GM19025 (cell line): Measurements from ENCODE around the gene HDLBP.
"Not testable (repeated sequence)": the region's sequence is repeated elsewhere in the genome, so short reads cannot be mapped to it uniquely, and the experiment has no call there.

Experiments
- ATAC-seq: cut with Tn5 transposase; IDR thresholded peaks from one replicate; pipeline ENCODE4 v1.9.1; 2021; ENCODE audit warnings: mild to moderate bottlenecking, low read depth, moderate library complexity; ENCODE audit not compliant: unreplicated experiment

HDLBP gene

DNA sequence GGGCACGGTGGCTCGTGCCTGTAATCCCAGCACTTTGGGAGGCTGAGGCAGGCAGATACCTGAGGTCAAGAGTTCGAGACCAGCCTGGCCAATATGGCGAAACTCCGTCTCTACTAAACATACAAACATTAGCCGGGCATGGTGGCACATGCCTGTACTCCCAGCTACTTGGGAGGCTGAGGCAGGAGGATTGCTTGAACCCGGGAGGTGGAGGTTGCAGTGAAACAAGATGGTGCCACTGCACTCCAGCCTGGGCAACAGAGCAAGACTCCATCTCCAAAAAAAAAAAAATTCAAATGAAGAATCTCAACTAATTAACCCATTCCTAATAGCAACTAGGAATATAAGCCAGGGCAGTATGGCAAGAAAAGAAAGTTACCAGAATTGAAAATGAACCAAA lies 37.2 kb downstream of the HDLBP start:
- ATAC-seq = not testable (repeated sequence)

DNA sequence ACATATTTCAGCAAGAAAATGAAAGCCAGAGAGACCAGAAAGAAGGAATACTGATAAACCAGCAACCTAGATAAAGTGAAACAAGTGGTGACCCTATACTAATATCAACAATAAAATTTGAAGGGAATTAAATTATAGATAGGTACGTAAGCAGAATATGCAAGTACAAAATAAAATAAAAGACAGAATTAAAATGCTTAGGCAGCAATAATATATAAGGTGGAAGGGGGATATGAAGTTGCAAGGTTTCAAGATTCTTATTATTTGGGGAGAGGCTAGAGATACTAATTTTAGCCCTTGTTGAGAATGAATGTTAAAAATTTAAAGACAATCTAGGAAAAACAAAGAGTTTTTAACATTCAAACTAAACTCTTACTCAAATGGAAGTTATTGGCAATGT lies 39.6 kb downstream of the HDLBP start:
- no peak for ATAC-seq

DNA sequence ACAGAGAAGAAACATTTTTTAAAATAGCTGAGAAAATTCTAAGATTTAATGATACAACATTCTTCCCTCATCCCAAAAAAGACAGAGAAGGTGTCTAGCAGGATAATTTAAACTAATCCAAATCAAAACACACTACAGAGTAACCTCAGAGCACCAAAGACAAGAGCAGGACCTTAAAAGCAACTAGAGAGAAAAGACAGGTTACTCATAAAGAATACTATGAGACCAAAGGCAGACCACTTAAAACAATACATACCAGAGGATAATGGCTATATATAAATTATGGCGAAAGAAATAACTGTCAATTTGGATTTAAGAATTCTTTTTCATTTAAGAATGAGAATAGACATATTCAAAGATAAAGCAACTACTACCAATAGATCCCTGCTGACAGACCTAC lies 40.0 kb downstream of the HDLBP start:
- ATAC-seq = no peak

DNA sequence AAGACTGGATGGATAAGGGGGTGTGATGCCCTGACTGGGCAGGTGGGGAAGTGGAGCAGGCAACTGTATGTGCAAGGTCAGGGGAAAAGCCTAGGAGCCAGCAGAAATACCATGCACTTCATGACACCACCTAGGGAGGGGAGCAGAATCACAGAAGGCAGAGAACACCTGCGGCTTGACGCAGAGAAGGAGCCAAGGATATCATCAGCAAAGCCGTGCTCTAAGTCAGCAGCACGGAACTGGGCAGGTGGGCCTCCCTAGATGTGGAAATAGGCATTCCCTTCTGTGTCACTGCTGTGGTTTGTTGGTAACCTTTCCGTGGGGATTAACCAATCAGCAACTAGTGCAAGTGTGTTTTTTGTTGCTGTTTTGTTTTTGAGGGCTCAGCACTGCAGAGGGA lies 41.3 kb downstream of the HDLBP start:
- no peak for ATAC-seq

DNA sequence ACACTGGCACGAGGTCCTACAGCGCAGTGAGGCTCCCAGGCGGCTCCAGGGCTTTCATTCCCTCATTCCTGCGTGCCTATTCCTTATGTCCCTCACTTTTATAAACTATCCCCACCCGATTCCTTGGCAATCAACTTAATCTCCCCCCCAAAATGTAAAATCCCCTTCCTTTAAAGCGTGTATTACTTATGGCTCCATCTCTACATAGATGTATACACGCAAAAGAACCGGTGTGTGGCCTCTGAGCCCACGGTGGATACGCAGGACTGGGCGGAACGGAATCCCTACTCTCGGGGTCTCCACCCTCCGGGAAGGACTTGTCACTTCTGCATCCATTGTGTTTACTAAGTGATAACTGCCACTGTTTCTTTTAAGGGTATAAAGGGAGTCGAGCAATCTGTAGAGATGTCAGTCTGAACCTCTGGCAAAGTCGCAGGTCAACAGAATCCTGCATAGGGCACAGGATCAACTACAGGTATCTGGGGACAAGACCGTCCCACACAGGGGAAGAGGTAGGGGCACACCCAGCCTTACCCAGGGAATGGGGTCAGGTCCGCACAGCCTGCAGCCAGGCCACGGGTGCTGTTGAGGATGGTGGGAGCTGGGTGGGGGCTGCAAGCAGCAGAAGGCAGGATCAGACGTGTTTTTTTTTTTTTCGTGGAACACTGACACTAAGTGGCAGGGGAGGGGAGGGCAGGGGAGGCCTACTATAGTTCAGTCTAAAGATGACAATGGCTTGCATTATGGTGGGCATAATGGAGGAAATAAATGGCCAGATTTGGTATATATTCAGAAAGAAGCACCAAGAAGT lies 42.1 kb downstream of the HDLBP start:
- no peak for ATAC-seq

DNA sequence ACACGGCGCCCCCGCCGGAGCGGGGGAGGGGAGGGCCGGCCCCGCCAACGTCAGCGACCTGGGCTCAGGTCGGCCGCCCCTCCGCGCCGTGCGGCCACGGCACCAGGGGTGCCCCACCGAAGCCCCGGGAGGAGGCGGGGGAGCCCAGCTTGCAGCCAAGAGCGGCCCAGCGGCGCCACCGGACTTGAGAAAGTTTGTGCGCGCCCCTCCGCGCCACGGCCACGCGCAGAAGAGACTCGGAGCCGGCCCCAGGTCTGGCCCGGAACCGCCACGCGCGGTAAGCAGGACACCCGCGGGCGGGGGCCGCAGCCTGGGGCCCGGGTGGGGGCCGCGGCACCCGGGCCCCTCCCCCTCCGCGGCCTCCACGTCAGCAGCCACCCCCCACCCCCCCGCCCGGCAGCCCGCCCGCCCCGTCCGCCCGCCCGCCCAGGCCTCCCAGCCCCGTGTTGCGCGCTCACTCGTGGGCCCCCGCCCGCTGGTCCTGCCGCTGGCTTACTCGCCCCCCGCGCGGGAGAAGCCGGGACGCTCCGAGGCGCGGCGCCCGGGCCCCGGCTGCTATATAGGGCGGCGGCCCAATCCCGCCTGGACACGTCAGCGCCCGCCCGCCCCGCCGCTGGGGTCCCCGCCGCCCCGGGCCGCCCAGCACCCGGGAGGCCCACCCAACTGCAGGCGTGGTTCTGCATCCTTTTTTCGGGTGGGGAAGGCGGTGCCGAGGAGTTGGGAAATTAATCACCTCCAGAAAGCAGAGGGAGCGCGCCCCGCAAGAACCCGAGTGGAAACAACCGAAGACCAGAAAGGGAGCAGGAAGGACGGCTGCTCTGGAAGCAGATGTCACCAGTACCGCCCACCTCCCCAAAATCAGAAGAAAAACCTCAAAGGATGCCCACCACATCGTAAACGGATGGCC lies 42.9 kb downstream of the HDLBP start:
- ATAC-seq = peak; percentile 58

DNA sequence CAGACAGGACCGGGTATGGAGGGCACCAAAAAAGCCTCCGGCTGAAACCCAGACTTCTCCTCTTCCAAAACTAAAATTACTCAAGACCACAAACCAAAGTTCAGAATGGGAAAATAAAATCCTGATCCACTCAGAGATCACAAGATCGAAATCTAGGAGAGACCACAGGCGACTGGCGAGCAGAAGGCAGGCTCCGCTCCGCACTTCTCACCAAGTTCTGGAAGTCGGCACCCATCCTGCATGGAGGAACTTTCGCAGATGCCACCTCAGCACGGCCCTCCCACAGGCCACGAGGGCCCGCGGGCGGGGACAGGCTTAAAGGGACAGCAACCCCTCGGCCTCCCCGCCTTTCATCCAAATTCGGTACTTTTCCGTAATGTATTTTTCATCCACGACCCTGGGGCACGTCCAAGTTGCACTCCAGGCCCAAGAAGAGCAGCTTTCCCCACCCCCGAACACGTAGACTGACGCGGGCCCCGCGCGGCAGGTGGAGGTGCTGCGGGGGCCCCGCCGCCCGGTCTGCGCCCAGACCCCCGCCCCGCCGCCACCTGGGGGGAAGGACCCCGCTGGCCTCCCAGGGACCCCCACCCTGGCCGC lies 43.7 kb downstream of the HDLBP start:
- ATAC-seq = peak; percentile 42

DNA sequence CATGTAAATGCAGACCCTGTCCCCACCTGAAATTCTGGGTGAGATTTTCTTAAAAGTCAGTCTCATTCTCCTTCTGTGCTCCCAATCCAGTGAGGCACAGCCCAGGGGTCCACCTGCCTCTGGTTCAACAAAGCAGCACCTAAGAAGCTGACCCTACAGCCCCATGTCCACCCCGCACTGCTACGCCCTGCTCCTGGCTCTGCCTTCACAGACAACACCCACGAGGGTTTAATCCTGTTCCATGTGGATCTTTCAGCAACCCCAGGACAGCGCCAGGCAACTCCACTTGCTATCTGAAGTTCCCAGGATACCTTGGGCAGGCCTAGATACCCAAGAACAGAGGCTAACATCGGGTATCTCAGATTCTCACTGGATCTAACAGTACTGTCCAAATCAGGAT lies 44.9 kb downstream of the HDLBP start:
- ATAC-seq = no peak

DNA sequence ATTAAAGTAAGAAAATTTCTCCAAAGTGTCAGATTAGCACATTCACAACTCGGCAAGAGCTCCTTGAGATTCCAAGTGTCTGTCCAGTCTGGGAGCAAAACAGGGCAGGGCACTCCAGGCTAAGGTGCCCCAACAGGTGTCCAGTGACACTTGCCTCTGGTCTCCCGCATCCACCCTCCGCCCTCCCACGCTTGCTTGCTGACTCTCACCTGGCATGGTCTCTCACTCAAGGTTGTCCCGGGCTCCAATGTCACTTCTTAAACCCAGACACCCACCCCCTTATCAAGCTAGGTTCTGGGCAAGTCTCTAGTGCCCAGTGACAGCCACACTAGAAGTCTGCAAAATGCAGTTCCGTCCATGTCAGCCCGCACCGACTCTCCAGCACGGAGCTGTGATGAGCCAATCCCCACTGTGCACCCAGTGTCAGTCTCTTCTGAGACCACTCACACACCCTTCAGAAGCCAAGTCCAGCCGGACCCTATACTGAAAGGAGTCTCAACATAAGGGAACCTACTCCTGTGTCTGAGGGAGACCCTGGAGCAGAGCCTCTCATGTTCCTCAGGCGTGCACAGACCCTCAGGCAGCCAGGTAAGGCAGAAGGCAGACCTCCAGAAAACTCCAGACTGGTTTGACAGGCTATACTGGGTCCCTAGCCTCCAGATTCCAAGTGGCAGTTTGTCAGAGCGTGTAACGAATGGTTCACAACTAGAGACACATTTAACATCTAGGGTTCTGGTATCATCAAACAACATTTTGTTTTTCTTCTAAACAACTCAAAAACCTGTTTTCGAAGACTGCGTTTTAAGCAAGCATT lies 45.6 kb downstream of the HDLBP start:
- no peak for ATAC-seq

DNA sequence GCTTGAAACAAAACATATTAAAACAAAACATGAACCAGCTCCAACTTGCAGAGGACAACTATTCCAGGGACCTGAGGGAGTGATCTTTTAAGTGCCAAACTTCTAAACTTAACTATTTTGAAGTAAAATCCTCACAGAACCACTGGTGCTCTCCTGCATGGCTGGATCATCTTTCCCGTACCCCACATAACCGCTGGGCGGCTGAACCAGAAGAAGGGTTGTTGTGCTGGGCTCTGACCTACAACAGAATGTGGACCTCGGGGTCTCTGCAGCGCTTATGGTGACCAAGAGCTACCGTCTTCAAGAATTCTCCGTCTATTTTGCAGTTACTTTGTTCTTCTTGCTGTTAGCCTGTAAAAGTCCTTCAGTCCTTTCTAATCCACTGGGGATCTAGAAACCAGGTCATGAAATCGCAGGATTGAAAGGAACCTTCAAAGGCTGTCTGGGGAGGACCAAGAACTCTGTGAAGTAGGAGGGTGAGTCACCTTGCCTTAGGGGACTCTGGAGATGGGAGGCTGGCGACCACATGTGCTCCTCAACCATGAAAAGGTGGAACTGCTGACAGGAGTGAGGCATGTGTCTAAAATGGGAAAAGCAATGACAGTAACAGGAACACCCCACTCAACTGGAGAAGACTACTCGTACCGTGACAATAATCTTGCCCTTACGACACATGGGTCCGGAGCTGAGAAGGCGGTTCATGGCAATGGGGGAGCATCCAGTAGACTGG lies 46.6 kb downstream of the HDLBP start:
- ATAC-seq = no peak

DNA sequence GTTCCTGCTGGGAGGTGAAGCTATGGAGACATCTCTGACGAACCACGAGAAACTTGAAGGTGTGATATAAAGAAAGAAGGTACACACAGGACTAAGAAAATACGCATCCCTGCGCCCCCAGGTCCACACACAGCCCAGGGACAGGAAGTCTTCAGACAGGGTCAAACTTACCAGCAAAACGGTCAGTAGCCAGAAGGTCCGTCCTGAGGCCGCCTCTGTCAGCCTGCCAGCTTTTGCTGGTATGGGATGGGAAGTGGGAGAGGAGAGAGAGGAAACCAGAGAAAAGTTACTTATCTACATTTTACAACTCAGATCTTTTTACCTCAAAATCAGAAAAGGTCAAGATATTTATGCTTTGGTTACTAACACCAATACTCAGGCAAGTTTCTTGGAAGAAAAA lies 47.2 kb downstream of the HDLBP start:
- ATAC-seq = no peak

DNA sequence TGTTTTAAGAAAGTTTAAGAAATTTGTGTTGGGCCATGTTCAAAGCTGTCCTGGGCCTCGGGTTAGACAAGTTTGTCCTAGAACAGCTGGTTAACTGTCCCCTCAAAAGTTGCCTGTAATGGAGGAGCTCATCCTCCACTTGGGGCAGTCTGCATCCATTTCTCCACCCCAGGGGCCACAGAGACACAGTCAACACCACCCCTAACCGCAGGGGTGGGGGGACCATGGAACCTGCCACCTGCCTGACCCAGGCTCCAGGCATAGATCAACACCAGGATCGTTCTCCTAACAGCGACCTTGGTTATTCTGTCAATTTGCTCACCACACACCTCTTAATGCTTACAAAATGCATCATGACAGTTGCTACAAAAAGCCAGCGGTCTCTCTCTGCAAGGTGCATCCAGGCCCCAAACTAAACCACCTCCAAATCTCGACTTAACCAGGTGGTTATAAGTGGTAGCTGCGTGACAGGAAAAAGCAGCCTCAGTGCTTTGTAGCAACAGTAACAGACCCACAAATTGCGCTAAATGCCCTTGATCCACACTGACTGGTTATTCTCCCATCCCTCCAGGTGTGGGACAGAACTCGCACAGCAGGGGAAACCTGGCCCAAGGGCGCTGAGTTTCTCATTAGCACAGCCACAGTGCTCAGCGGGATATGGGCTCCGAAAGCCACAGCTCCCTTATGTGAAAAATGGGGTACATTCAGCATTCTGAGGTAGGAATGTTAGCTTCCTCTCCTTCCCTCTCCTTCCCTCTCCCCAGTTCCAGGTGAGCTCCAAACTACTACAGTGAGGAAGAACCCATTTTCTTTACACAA lies 48.0 kb downstream of the HDLBP start:
- no peak for ATAC-seq

DNA sequence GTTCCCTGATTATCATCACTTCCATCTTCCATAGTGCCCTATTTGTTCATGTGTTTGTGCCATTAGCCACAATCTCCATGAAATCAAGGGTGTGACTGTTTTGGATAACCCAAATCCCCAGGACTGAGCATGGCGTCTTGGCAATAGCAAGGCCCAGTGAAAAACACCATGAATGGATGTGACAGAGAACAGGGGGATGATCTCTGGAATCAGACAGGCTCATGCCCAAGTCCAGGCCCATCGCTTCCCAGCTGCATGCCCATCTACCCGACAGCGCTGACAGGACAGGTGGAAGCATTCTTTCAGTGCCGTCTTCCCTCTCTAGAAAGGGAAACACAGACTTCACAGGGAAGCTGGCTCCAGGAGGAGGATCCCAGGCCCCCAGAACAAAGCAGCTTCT lies 50.0 kb downstream of the HDLBP start:
- no peak for ATAC-seq

DNA sequence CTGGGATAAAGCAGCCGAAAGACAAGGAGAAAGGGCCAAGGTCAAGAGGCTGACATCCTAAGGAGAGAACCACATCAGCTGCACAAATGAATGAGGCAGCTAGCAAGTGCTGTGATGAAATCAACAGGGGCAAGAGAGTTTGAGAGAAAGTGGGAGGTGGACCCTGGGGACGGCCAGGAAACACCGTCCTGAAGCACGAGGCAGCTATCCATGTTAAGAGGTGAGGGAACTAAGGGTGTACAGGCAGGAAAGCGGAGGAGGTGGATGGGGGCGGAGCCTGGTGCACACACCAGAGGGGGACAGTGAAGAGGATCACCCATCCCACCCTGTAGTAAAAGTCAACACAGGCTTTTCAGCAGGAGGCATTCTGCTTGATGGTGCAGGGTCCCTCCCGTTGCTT lies 52.4 kb downstream of the HDLBP start:
- ATAC-seq = no peak

DNA sequence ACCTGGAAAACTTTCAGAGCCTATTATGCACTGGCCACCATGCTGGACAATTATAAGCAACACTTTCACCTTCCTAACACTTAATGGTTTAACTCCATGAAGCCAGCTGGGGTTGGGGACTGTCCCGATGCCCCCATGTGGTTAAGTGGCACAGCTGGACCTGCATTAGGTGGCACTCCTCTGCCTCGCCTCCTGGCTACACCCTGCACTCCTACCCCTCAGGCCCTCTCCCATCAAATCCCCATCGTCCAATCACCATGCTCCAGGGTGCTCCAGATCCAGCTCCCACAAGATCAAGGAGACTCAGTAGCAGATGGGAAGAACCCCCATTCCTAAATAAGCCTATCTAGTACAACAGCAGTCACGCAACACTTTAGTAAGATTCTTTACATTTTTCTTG lies 53.8 kb downstream of the HDLBP start:
- ATAC-seq = no peak

DNA sequence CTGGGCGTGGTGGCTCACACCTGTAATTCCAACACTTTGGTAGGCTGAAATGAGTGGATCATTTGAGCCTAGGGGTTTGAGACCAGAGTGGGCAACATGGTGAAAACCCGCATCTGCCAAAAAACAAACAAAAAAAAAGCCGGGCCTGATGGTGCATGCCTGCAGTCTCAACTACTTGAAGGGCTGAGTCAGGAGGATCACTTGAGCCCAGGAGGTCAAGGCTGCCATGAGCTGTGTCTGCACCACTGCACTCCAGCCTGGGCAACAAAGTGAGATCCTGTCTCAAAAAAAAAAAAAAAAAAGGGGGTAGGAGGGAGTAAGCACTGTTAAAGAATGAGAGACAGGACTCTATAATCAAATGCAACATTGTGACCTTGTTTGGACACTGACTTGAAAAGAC lies 54.6 kb downstream of the HDLBP start:
- ATAC-seq = no peak

DNA sequence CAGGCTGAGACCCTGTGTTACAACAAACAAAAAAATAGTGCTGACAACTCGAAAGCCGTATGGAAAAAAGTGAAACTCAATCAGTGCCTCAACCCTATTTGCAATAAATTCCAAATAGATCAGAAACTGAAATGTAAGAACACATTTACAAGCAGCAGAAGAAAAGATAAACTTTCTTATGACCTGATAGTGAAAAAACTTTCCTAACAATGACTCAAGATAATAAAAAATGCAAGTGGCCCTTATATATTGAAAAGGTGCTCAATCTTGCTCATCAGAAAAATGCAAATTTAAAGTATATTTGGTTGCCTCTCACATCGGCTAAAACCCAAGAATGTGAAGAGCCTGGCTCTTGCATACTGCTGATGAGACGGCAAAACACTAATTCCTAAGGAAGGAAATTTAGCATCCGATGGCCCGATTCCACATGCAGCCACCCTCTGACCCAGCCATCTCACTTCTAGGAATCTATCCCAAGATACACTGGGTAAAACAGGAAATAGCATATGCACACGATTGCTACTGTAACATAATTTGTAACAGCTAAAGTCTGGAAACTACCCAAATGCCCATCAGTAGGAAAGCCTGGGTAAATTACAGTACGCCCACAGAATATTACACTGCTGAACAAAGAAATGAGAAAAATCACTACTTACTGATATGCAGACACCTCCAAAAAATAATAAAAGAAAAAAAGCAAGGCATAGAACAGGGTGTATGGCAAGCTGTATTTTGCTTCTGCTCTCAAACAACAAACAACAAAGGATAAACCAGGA lies 56.8 kb downstream of the HDLBP start:
- no peak for ATAC-seq

DNA sequence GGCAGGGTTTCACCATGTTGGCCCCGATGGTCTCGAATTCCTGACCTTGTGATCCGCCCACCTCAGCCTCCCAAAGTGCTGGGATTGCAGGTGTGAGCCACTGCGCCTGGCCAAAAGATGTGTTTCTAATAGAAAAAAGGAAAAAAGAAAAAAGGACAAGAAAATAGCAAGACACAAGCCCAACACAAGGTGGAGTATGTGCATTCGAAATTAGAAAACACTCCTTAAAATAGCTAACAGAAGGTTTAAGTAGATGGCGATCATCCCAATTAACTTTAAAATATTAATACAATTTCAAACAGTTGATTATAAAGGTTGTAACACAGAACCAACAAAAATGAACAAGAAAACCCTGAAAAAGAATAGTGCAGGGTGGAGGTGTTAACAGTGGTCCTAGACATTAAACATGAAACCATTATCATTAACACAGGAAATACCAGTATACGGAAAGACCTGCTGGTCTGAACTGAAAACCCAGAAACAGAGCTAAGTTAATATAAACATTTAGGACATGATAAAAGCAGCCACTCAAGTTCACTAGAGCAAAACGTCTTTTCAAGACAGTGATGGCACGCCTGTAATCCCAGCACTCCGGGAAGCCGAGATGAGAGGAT lies 57.9 kb downstream of the HDLBP start:
- ATAC-seq = no peak
